GM12864 (cell line): Measurements from ENCODE around the gene MINDY4.

Source experiments
- DNase-seq: peaks from one replicate; pipeline ENCODE4 v3.0.0-alpha.2; 2011; ENCODE audit warnings: low read depth
- H3K4me3 ChIP-seq: 2 replicates; pipeline ENCODE4 v1.5.1; 2011; ENCODE audit warnings: mild to moderate bottlenecking, low read depth, low read length, control low read depth
- TF ChIP-seq, protein P1 (sequence below): IDR thresholded peaks from 2 replicates; pipeline ENCODE4 v1.5.1; 2011; ENCODE audit warnings: low read depth, mild to moderate bottlenecking, moderate library complexity, low read length, control low read depth, inconsistent platforms; ENCODE audit errors: missing control alignments

The MINDY4 gene

DNA sequence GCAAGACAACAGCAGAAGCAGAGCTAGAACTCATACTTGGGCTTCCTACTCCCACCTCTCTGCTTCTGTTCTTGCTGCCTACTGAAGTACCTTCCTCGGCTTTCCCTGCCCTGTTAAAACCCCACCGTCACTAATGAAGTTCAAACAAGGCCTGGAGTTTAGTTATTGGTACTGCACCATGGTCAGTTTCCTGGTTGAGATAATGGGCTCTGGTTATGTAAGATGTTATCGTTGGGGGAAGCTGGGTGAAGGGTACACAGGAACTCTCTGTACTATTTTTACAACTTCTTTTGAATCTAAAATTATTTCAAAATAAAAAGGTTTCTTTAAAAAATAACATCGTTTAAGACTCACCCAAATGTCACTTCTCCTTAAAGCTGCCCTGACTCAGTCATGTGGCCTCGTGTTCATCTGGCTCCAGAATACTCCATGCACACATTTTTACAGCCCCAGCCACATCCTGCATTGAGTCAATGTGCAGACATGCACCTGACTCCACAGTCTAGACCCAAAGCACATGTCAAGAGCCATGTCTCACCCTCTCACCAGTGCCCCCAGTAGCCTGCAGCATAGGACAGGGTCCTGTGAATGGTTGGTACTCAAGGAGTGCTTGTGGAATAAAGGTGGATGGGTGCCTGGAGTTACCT, 103.6 kb downstream of the MINDY4 start:
- no peak for DNase-seq
- TF ChIP-seq, protein P1, sequence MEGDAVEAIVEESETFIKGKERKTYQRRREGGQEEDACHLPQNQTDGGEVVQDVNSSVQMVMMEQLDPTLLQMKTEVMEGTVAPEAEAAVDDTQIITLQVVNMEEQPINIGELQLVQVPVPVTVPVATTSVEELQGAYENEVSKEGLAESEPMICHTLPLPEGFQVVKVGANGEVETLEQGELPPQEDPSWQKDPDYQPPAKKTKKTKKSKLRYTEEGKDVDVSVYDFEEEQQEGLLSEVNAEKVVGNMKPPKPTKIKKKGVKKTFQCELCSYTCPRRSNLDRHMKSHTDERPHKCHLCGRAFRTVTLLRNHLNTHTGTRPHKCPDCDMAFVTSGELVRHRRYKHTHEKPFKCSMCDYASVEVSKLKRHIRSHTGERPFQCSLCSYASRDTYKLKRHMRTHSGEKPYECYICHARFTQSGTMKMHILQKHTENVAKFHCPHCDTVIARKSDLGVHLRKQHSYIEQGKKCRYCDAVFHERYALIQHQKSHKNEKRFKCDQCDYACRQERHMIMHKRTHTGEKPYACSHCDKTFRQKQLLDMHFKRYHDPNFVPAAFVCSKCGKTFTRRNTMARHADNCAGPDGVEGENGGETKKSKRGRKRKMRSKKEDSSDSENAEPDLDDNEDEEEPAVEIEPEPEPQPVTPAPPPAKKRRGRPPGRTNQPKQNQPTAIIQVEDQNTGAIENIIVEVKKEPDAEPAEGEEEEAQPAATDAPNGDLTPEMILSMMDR, result no peak
- no peak overlapping the region for H3K4me3 ChIP-seq

- no peak for DNase-seq
- H3K4me3 ChIP-seq, result no peak overlapping the region
- TF ChIP-seq, protein P1, result no peak
Observed at GRCh38 chr7:30877015-30877769, 106.0 kb downstream of the MINDY4 start.

DNA sequence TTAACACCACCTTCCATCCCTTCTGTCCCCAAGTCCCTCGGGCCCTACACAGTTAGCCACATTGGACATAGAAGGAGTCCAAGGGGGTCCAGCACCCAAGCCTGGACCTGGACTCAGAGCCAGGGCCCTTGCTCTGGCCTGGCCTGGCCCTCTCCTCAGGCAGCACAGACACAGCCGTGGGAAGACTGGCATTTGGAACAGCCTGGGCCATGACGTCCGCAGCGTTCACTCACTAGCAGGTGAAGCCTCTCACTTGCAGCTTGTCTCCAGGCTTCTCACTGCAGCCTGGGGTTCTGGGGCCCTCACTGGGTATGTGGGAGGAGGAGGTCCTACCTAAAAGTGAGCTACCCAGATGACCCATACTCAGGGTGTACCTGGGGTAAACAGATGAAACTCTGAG, 106.8 kb downstream of the MINDY4 start:
- H3K4me3 ChIP-seq, result no peak overlapping the region
- TF ChIP-seq, protein P1, result no peak

GRCh38 chr7:30879139-30880124, 108.2 kb downstream of the MINDY4 start:
- DNase-seq, result no peak
- no peak overlapping the region for H3K4me3 ChIP-seq
- TF ChIP-seq, protein P1, result no peak

More for the DNA sequence above, 106.8 kb downstream of the MINDY4 start:
- no peak for DNase-seq

GRCh38 chr7:30880125-30880720, 109.0 kb downstream of the MINDY4 start:
- no peak for DNase-seq
- TF ChIP-seq, protein P1, result no peak
- no peak overlapping the region for H3K4me3 ChIP-seq

- TF ChIP-seq, protein P1, result no peak
- no peak for DNase-seq
- H3K4me3 ChIP-seq, result no peak overlapping the region
Observed at GRCh38 chr7:30880941-30881340, 109.7 kb downstream of the MINDY4 start.
